Thoracic aorta (tissue), 2 donors: Measurements from ENCODE around the gene NPRL2. TPM values are rescaled to one million over a fixed set of nuclear protein-coding genes. Genes with fewer than 3 reads are reported as not detected.

Experiments
- ATAC-seq: fragments of 150-250 bp; one replicate; pipeline ENCODE4 v1.8.0; 2017; ENCODE audit warnings: low read depth; ENCODE audit not compliant: insufficient number of reproducible peaks, low FRiP score
- DNase-seq: peaks from one replicate; pipeline ENCODE4 v3.0.0-alpha.2; 2020; ENCODE audit warnings: low spot score
- H3K27ac ChIP-seq, 2 donors: fragments of 200-600 bp; sonication (generic); 1 replicate in 1 of 2; 2 replicates in 1 of 2; pipeline ENCODE4 v1.5.1; 2016; ENCODE audit warnings: mild to moderate bottlenecking in 2 of 2, moderate library complexity in 2 of 2
- H3K27me3 ChIP-seq: fragments of 200-600 bp; sonication (generic); replicated peaks from 2 replicates; pipeline ENCODE4 v1.6.0; 2016; ENCODE audit warnings: mild to moderate bottlenecking; ENCODE audit not compliant: insufficient read depth
- H3K36me3 ChIP-seq: fragments of 200-600 bp; sonication (generic); one replicate; pipeline ENCODE4 v1.5.1; 2016
- H3K4me1 ChIP-seq, 2 donors: fragments of 200-600 bp; sonication (generic); 1 replicate in 1 of 2; 2 replicates in 1 of 2; pipeline versions ENCODE4 v1.5.1 to v1.6.0; 2016; ENCODE audit warnings: low read depth in 2 of 2, mild to moderate bottlenecking in 1 of 2; ENCODE audit not compliant: control insufficient read depth in 1 of 2
- H3K4me3 ChIP-seq: fragments of 200-600 bp; sonication (generic); 2 replicates; pipeline ENCODE4 v1.5.1; 2016; ENCODE audit warnings: mild to moderate bottlenecking
- H3K9me3 ChIP-seq: fragments of 200-600 bp; sonication (generic); 2 replicates; pipeline ENCODE4 v1.5.1; 2016
- total RNA-seq, 2 donors: library from RNA; depleted of rRNA; stranded (reverse); fragments of >200 nt; gene quantifications; one replicate each; pipeline versions ENCODE4 v1.1.0 to v1.2.3, GENCODE V29; 2016
- TF ChIP-seq, protein P1 (sequence below): fragments of 200-600 bp; sonication (generic); IDR thresholded peaks from one replicate; pipeline ENCODE4 v1.5.1; 2019; ENCODE audit warnings: antibody characterized with exemption

Gene NPRL2
- total RNA-seq, 2 donors from 2014 or later = 15.4 to 21.0 TPM

DNA sequence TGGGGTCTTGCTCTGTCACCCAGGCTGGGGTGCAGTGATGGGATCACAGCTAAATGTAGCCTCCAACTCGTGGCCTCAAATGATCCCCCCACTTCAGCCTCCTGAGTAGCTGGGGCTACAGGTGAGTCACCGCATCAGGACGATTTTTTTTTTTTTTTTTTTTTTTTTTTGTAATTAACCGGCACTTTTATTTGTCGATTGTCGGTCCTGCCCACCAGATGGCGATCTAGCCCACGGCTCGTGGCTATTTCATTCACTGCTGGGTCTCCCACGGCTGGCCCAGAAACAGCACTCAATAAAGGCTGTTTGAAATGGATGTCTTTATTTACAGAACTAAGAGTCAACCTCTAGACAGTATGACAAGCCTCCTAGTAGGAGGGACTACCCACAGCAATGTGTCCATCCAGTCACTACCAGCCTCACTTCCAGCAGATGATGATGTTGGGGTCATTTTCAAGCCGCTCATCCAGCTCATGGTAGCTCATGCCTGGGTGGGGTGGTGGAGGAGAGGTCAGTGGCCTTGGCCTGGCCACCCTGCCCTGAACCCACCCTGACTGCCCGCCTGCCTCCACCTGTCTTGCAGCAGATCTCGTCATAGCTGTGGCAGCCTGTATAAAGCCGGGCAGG is 3.3 kb downstream of the NPRL2 start:
- DNase-seq (no peak), ATAC-seq (no peak)
- H3K4me1 ChIP-seq = peaks cover 16 to 44% of the 10 kb centered on the region in 2 donors

DNA sequence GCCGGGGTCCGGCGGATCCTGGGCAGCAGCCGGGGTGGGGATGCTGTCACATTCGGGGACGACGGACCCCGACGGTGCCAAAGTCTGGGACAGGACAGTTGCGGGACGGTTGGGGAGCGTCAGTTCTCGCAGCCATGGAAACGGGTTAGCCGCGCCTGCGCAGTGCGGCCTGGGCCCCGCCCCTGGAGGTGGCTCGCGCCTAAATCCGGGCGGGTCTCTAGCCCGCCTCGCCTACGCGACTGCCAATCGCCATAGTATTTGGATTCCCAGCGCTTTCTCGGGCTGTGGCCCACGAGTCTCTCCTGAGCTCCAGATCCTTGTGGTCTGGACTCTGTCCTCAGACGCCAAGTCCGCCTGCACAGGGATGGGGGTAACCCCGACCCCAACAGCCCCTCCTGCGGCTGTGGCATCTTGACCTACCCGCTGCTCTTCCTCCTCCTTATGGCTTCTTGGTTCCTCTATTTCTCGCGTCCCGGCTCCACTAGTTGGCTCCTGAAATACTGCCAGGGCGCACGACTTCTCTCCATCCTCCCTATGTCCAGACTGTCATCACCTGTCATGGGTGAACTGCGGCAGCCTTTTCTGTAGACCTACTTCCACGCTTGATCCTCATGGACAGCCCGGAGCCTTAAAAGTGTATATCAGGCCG is 4.9 kb downstream of the NPRL2 start, which contains the start of gene ZMYND10:
Gene ZMYND10, minus strand, starts transcription at position 147 of the 649 bp plus-strand sequence. CDS start 153 bp downstream, outside the sequence.
- DNase-seq (no peak), ATAC-seq (no peak)
- Histone ChIP-seq H3K9me3 (no peaks in the 10 kb centered on the region), H3K4me3 (peak within 1 kb of the TSS; percentile 66), H3K4me1 (peaks cover 14 to 43% of the 10 kb centered on the region in 2 donors), H3K27ac (no peak within 1 kb of the TSS), H3K36me3 (peaks cover 9% of the 10 kb centered on the region), H3K27me3 (no peaks in the 10 kb centered on the region)
- TF ChIP-seq, protein P1, sequence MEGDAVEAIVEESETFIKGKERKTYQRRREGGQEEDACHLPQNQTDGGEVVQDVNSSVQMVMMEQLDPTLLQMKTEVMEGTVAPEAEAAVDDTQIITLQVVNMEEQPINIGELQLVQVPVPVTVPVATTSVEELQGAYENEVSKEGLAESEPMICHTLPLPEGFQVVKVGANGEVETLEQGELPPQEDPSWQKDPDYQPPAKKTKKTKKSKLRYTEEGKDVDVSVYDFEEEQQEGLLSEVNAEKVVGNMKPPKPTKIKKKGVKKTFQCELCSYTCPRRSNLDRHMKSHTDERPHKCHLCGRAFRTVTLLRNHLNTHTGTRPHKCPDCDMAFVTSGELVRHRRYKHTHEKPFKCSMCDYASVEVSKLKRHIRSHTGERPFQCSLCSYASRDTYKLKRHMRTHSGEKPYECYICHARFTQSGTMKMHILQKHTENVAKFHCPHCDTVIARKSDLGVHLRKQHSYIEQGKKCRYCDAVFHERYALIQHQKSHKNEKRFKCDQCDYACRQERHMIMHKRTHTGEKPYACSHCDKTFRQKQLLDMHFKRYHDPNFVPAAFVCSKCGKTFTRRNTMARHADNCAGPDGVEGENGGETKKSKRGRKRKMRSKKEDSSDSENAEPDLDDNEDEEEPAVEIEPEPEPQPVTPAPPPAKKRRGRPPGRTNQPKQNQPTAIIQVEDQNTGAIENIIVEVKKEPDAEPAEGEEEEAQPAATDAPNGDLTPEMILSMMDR = no peak

More for the DNA sequence above, 3.3 kb downstream of the NPRL2 start:
- no peak overlapping the region for H3K4me3 ChIP-seq
- H3K9me3 ChIP-seq = no peaks in the 10 kb centered on the region
- H3K27me3 ChIP-seq = no peaks in the 10 kb centered on the region
- peak overlapping the region in 1 of 2 donors; percentile 9 for H3K27ac ChIP-seq
- peaks cover 9% of the 10 kb centered on the region for H3K36me3 ChIP-seq
- TF ChIP-seq, protein P1 = peak; percentile 48

DNA sequence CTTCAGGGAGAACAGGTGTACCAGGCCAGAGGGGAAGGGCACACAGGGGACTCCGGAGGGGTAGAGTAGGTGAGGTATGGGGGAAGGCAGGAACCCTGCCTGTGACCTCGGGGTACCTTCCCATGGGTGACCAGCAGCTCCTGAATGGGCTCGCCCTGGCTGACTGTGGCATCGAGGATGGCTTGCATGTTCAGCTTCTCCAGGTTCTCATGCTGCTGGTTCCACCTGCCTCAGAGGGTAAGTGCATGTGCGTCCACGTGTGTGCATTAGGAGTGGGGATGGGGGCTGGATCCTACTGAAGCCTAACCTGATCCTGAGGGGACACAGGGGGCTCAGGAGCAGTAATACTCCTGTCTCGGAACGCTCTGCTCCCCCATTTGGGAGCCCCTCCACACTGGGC is 5.6 kb downstream of the NPRL2 start:
- H3K36me3 ChIP-seq = peaks cover 9% of the 10 kb centered on the region
- TF ChIP-seq, protein P1 = no peak
- peak overlapping the region; percentile 66 for H3K4me3 ChIP-seq
- no peak for DNase-seq
- ATAC-seq = no peak
- H3K4me1 ChIP-seq = peaks cover 14 to 45% of the 10 kb centered on the region in 2 donors
- H3K27ac ChIP-seq = no peak overlapping the region
- H3K9me3 ChIP-seq = no peaks in the 10 kb centered on the region
- no peaks in the 10 kb centered on the region for H3K27me3 ChIP-seq

DNA sequence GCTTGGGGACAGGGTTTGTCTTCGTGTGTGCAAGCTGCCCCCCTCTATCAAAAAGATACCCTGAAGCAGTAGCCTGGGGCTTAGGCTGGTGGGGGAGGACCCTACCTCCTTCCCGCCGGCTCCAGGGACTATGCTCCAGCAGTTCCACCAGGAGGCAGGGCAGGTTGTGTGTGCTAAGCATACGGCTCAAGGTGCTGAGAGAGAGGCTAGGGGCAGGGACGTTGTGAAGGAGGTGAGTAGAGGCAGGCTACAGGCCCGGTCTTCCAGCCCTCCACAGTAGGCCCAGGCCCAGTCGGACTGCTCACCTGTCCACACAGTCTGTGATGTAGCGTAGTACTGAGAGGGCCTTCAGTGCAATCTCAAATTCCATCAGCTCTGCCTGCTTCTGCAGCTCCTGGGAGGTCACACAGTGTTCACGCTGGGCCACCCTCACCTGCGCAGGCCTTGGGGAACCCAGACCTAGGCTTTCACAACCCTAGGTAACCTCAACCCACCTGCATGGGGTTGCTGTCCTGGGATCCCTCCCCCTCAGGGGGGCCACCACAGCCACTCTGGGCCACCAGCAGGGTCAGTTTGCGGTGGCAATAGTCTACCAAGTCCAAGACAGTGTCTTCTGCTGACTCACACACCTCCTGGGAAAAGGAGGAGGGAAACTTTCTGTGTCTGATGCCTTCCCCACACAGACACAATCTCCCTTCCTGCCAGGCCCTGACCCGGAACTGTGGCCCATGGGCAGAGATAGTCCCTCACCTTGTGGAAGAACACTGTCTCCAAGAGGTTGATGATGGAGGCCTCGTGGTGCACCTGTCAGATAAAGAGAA is 7.6 kb downstream of the NPRL2 start:
- no peak for DNase-seq
- TF ChIP-seq, protein P1 = no peak
- no peak overlapping the region for H3K4me3 ChIP-seq
- H3K4me1 ChIP-seq = peaks cover 21 to 49% of the 10 kb centered on the region in 2 donors
- no peak overlapping the region for H3K27ac ChIP-seq
- H3K36me3 ChIP-seq = peaks cover 7% of the 10 kb centered on the region
- no peaks in the 10 kb centered on the region for H3K9me3 ChIP-seq
- H3K27me3 ChIP-seq = no peaks in the 10 kb centered on the region
- no peak for ATAC-seq
